Measurements from ENCODE around the gene VPS35.
A peak's percentile ranks its signal among the peaks of the same experiment; 100 is the strongest.
"Not testable (repeated sequence)": the region's sequence is repeated elsewhere in the genome, so short reads cannot be mapped to it uniquely, and the experiment has no call there.

VPS35 gene

DNA sequence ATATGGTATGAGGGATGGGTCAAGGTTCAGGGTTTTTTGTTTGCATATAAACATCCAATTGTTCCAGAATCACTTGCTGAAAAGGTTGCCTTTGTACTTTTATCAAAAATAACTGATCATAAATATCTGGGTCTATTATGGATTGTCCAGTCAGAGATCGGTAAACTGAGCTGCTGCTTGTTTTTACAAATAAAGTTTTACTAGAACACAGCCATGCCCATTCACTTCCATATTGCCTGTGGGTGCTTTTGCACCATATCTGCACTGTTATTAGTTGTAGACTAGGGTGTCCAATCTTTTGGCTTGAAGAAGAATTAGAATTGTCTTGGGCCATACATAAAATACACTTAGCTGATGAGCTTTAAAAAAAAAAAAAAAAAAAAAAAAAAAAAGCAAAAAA is 11.0 kb downstream of the VPS35 start:
- not testable (repeated sequence) for H2AFZ ChIP-seq (ENCODE audit: low read depth, low read length)

DNA sequence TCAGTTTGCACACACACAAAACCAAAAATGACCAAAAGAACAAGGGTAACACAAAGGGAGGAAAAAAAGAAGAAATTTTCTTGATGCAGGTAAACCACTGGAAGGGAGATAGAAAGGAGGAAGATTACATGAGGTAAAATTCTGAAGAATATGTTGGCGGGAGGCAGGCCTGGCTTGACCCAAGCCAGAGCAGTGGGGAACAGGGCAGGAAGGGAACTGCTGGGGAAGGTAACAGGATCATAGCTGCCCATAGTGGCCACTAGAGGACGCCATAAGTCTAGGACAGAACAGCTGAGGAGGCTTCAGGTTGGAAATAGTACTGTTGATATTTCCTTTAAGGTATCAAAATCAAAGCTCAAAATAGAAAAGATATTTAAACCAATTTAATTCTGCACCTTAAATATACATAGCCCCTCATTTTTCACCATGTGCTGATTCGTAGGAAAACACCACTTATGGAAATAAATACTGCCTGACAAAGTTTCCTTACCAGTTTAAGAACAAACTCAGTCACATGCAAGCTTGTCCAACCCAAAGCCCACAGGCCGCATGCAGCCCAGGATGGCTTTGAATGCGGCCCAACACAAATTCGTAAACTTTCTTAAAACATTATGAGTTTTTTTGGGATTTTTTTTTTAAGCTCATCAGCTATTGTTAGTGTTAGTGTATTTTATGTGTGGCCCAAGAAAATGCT is 15.5 kb downstream of the VPS35 start:
- Histone ChIP-seq H3K27me3 (ENCODE audit: insufficient read depth, low read length) (no peaks in the 10 kb centered on the region), H3K36me3 (ENCODE audit: insufficient read depth, low read length) (peaks cover 74% of the 10 kb centered on the region), H3K4me3 (ENCODE audit: low read length) (no peak overlapping the region)

More for the DNA sequence above, 11.0 kb downstream of the VPS35 start:
- not testable (repeated sequence) for H3K4me1 ChIP-seq (ENCODE audit: insufficient read depth, low read length); H3K9me3 ChIP-seq (ENCODE audit: low read length); H3K27me3 ChIP-seq (ENCODE audit: insufficient read depth, low read length); H3K4me3 ChIP-seq (ENCODE audit: low read length)
- peaks cover 62% of the 10 kb centered on the region for H3K36me3 ChIP-seq (ENCODE audit: insufficient read depth, low read length)

DNA sequence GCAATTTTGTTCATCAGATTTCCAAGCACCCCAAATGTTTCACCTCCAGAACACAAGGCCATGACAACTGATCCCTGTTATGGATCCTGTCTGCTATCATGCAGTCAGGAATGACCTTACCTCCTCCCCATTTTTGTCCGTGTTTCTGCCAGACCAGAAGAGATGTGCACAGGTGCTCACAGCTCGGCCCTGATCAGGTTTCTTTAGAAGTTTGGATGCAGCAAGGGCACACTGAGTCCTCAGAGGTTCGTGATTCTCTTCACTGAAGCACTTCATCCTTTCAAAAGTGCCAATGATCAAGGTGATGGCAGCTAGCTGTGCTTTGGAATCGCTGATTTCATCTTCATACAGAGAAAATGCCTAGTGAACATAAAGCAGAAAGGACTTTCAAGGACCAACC is 26.9 kb downstream of the VPS35 start:
- Histone ChIP-seq H2AFZ (ENCODE audit: low read depth, low read length) (no peak overlapping the region), H3K36me3 (ENCODE audit: insufficient read depth, low read length) (peaks cover 84% of the 10 kb centered on the region)

More for the DNA sequence above, 15.5 kb downstream of the VPS35 start:
- H3K9me3 ChIP-seq (ENCODE audit: low read length) = peaks cover under 1% of the 10 kb centered on the region
- no peak overlapping the region for H2AFZ ChIP-seq (ENCODE audit: low read depth, low read length)
- H3K4me1 ChIP-seq (ENCODE audit: insufficient read depth, low read length) = no peaks in the 10 kb centered on the region

DNA sequence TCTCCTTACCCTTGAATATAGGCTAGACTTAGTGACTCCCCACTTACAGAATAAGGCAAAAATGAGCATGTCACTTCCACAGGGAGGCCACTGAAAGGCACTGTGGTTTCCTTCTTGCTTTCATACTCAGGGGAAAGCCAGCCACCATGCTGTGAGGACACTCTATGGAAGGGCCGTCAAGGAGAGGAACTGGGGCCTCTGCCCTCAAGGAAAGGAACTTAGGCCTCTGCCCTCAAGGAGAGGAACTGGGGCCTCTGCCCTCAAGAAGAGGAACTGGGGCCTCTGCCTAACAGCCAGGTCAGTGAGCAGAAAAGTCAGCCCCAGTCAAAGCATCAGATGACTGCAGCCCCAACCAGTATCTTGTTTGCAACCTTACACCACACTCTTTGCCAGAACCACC is 30.1 kb downstream of the VPS35 start:
- H2AFZ ChIP-seq (ENCODE audit: low read depth, low read length) = no peak overlapping the region
- H3K4me1 ChIP-seq (ENCODE audit: insufficient read depth, low read length) = no peaks in the 10 kb centered on the region
- H3K36me3 ChIP-seq (ENCODE audit: insufficient read depth, low read length) = peaks cover 69% of the 10 kb centered on the region
- H3K27me3 ChIP-seq (ENCODE audit: insufficient read depth, low read length) = no peaks in the 10 kb centered on the region
- no peak overlapping the region for H3K4me3 ChIP-seq (ENCODE audit: low read length)
- peaks cover 3% of the 10 kb centered on the region for H3K9me3 ChIP-seq (ENCODE audit: low read length)

More for the DNA sequence above, 26.9 kb downstream of the VPS35 start:
- H3K9me3 ChIP-seq (ENCODE audit: low read length) = no peaks in the 10 kb centered on the region
- H3K27me3 ChIP-seq (ENCODE audit: insufficient read depth, low read length) = no peaks in the 10 kb centered on the region
- H3K4me3 ChIP-seq (ENCODE audit: low read length) = no peak overlapping the region
- no peaks in the 10 kb centered on the region for H3K4me1 ChIP-seq (ENCODE audit: insufficient read depth, low read length)

DNA sequence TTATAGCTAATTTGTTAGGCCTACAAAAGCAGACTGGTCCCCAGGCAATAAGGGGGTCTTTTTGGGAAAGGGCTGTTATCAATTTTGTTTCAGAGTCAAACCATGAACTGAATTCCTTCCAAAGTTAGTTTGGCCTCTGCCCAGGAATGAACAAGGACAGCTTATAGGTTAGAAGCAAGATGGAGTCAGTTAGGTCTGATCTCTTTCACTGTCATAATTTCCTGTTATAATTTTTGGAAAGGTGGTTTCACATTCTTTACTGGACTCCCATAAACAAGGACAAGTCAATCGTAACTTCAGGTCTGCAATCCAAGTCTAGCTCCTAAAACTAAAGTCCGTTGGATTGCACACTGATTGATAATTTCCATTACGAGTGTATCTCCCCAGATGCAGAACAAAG is 37.7 kb downstream of the VPS35 start:
- Histone ChIP-seq H3K27me3 (ENCODE audit: insufficient read depth, low read length) (no peaks in the 10 kb centered on the region), H3K36me3 (ENCODE audit: insufficient read depth, low read length) (peaks cover 2% of the 10 kb centered on the region), H3K4me1 (ENCODE audit: insufficient read depth, low read length) (no peaks in the 10 kb centered on the region), H2AFZ (ENCODE audit: low read depth, low read length) (no peak overlapping the region), H3K4me3 (ENCODE audit: low read length) (no peak overlapping the region), H3K9me3 (ENCODE audit: low read length) (peaks cover 3% of the 10 kb centered on the region)

DNA sequence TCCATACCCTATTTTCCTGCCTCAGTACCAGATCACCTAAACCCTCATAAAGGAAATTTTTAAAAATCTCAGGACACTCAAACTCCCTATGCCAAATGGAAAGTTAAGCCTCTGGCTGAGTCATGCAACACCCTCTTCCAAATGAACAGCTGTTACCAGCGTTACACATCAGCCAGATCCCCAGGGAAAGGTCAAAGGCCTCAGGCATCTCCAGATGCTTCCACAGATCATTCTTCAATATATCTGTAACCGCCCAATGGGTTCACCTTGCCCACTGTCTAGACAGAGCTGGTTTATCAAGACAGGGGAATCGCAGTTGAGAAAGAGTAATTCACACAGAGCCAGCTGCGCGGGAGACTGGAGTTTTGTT is 38.7 kb downstream of the VPS35 start:
- H3K4me1 ChIP-seq (ENCODE audit: insufficient read depth, low read length) = no peaks in the 10 kb centered on the region
- peaks cover 3% of the 10 kb centered on the region for H3K9me3 ChIP-seq (ENCODE audit: low read length)
- H3K36me3 ChIP-seq (ENCODE audit: insufficient read depth, low read length) = no peaks in the 10 kb centered on the region
- H3K4me3 ChIP-seq (ENCODE audit: low read length) = no peak overlapping the region
- H3K27me3 ChIP-seq (ENCODE audit: insufficient read depth, low read length) = no peaks in the 10 kb centered on the region
- no peak overlapping the region for H2AFZ ChIP-seq (ENCODE audit: low read depth, low read length)

DNA sequence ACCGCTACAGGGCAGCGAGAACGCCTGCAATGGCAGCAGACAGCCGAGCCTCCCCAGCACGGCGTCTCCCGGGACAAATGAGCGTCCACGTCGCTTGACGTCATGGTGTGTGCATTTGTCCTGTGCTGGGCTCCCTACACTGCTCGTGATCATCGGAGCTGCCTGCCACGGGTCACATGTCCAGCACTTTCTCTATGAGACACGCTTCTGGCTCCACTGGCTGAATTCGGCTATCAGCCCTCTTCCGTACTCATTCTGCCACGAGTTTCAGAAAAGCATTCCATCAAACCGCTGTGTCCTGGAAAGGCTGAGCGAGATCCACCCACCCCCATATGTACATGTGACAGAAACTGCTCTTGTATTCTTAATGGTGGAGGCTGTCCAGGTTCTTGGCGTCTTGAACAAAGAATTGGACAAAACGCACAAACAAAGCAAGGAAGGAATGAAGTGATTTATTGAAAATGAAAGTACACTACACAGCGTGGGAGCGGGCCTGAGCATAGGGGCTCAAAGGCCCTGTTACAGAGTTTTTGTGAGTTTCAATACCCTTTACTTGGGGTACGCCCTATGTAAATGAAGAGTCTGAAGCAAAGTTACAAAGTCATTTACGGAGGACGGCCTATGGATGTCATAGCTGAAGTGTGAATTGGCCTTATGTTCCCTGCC is 39.3 kb downstream of the VPS35 start:
- Histone ChIP-seq H3K9me3 (ENCODE audit: low read length) (peaks cover 3% of the 10 kb centered on the region), H2AFZ (ENCODE audit: low read depth, low read length) (no peak overlapping the region), H3K4me1 (ENCODE audit: insufficient read depth, low read length) (no peaks in the 10 kb centered on the region), H3K36me3 (ENCODE audit: insufficient read depth, low read length) (no peaks in the 10 kb centered on the region), H3K27me3 (ENCODE audit: insufficient read depth, low read length) (no peaks in the 10 kb centered on the region), H3K4me3 (ENCODE audit: low read length) (no peak overlapping the region)

DNA sequence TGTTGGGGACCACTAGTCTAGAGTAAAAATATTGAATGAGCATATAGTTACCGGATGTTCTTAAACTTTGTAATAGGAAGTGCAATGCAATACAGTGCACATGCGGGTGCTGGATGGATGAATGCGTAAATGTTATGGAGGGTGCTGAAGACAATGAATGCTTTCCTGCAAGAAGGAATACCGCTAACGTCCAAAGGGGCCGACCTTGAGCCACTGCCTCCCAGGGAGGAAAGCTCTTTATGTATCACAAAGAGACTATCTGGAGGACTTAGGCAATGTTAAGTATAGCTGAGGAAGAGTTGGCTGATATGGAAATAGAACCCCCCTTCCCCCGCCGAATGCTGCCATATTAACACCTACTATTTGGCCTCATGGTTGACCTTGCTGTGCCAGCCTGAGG is 40.3 kb downstream of the VPS35 start:
- Histone ChIP-seq H2AFZ (ENCODE audit: low read depth, low read length) (no peak overlapping the region), H3K4me1 (ENCODE audit: insufficient read depth, low read length) (no peaks in the 10 kb centered on the region), H3K4me3 (ENCODE audit: low read length) (no peak overlapping the region), H3K36me3 (ENCODE audit: insufficient read depth, low read length) (no peaks in the 10 kb centered on the region), H3K9me3 (ENCODE audit: low read length) (no peaks in the 10 kb centered on the region), H3K27me3 (ENCODE audit: insufficient read depth, low read length) (no peaks in the 10 kb centered on the region)

DNA sequence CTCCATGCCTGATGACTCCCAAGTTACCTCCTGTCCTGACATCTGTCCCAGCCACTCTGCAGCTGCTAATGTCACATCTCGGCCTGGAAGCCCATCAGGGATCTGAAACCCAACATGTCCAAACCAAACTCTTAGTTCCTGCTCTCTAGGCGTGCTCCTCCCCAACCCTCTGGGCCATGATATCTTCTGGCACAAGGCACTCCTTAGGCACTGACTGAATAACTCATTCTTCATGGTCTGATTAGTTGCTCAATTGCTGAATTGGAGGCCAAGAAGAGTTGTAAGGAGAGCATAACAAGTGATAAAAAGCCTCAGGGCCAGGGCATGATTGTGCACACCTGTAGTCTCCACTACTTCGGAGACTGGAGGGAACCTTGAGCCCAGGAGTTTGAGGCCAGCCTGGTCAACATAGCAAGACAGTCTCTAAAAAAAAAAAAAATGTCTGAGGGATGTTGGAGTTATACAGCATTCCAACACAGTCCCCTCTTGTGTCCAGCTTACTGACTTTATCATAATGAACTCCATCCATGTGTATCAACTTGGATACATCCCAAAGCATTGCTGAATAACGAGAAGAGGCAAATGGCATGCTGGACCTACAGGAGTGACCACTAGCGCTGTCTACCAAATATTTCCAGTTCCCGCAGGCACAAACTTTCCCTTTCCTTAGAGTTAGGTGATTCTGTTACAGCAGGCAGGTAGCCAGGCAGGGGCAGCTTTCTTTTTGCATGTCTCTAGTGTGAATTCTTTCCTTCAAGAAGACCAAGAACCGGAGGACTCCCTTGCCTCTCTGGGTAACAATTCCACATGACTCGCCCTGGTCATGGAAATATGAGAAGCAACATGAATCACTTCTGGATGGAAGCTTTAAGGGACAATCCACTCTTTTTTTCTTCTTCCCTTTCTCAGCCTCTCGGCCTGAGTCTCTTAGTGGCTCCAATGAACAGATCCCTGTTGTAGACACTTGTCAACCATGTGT is 49.7 kb downstream of the VPS35 start:
- H3K4me3 ChIP-seq (ENCODE audit: low read length) = no peak overlapping the region
- H3K36me3 ChIP-seq (ENCODE audit: insufficient read depth, low read length) = no peaks in the 10 kb centered on the region
- no peaks in the 10 kb centered on the region for H3K9me3 ChIP-seq (ENCODE audit: low read length)
- H2AFZ ChIP-seq (ENCODE audit: low read depth, low read length) = no peak overlapping the region
- no peaks in the 10 kb centered on the region for H3K4me1 ChIP-seq (ENCODE audit: insufficient read depth, low read length)
- H3K27me3 ChIP-seq (ENCODE audit: insufficient read depth, low read length) = no peaks in the 10 kb centered on the region

DNA sequence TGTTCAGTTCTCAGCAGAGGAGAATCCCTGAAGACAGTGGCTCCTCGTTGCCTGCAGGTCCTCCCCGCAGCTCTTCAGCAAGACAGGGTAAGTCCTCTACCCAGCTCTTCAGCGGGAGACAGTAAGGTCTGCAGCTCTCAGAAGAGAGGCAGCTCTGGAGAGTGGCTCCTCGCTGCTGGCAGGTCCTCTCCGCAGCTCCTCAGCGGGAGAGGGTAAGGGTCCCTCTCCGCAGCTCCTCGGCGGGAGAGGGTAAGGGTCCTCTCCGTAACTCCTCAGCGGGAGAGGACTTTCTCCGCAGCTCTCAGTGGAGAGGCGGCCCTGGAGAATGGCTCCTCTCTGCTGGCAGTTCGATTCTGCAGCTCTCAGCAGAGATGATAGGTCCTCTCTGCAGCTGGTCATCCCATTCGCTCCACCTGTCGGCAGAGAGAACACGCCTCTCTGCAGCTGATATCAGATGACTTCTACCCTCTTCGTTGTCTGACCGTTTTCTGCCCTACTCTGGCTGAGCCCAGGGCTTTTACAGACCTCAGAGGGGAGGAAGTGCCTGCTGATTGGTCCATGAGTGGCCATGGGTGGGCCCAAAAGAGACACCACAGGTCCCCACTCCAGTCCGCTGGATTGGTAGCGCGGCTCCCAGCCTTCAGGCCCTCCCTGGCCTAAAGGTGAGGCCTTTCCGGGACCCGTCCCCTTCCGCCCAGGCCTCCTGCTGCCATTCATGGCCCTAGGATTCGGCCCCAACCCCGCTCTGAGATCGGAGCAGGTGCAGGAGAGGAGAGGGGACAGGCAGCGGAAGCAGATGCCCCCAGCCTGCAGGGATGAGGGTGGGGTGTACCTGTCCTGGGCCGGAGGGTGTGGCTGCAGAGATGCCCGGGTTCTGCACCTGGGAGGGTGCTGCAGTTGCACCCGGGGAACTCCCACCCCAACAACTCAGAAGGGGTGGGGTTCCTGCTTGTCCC is 55.9 kb downstream of the VPS35 start:
- no peaks in the 10 kb centered on the region for H3K4me1 ChIP-seq (ENCODE audit: insufficient read depth, low read length)
- H3K4me3 ChIP-seq (ENCODE audit: low read length) = no peak overlapping the region
- H3K36me3 ChIP-seq (ENCODE audit: insufficient read depth, low read length) = no peaks in the 10 kb centered on the region
- H2AFZ ChIP-seq (ENCODE audit: low read depth, low read length) = peak overlapping the region; percentile 13
- no peaks in the 10 kb centered on the region for H3K9me3 ChIP-seq (ENCODE audit: low read length)
- H3K27me3 ChIP-seq (ENCODE audit: insufficient read depth, low read length) = no peaks in the 10 kb centered on the region

DNA sequence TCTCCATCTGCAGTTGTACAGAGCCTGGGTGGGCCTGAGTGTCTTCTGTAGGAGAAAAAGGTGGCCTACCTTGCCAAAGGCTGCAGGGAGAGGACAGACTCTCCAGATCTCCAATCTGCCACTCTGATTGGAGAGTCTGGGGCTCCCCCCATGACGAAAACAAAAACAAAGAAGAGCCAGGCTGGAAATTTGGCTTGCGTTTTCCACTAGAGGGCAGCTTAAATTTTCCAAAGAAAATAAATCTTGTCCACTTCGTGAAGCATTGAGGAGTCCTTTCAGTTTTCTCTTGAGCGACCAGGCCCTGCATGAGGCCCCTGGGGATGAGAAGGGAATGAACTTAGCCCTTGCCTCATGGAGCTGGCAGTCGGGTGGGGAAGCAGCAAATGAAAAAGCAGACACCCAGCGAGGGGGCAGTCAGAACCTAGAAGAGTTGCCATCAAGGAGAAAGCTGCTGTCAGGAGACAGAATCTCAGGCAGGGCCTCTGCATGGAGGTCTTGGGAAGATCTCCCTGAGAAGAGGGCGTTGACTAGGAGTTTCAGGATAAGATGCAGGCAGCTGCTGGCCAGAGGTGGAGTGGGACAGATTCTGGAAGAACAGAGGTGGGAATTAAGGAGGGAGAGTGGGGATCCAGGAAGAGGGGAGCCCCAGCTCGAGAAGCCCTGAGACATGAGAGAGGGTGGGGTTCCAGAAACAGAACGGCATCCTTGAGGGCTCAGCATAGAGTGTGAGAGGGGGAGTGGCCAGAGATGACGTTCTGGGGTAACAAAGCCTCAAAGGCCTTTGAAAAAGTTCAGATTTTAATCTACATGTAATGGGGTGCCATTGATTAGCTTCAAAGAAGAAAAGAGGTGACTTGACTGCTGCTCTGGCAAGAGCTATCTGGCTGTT is 59.4 kb downstream of the VPS35 start:
- no peaks in the 10 kb centered on the region for H3K36me3 ChIP-seq (ENCODE audit: insufficient read depth, low read length)
- no peaks in the 10 kb centered on the region for H3K4me1 ChIP-seq (ENCODE audit: insufficient read depth, low read length)
- peak overlapping the region; percentile 29 for H2AFZ ChIP-seq (ENCODE audit: low read depth, low read length)
- no peaks in the 10 kb centered on the region for H3K27me3 ChIP-seq (ENCODE audit: insufficient read depth, low read length)
- no peaks in the 10 kb centered on the region for H3K9me3 ChIP-seq (ENCODE audit: low read length)
- H3K4me3 ChIP-seq (ENCODE audit: low read length) = no peak overlapping the region

Data from neuron (in vitro differentiated cells).